H9 (cell line): ENCODE results near the gene NECAP2. TPM values are rescaled to one million over a fixed set of nuclear protein-coding genes. Genes with fewer than 3 reads are reported as not detected.
"Not testable (repeated sequence)": the region's sequence is repeated elsewhere in the genome, so short reads cannot be mapped to it uniquely, and the experiment has no call there.

Experiments used
- DNase-seq: peaks from one replicate; pipeline ENCODE4 v3.0.0-alpha.2; 2017
- H2AFZ ChIP-seq: one replicate; pipeline ENCODE4 v1.6.1; 2013; ENCODE audit warnings: mild to moderate bottlenecking, low read length, control low read depth, moderate library complexity
- H2AK5ac ChIP-seq: 2 replicates; pipeline ENCODE4 v1.6.1; 2013; ENCODE audit warnings: low read length, control low read depth, mixed read lengths; ENCODE audit not compliant: insufficient read length
- H2BK120ac ChIP-seq: one replicate; pipeline ENCODE4 v1.6.1; 2013; ENCODE audit warnings: low read depth, mild to moderate bottlenecking, low read length, control low read depth, inconsistent platforms; ENCODE audit not compliant: poor library complexity, severe bottlenecking
- H2BK12ac ChIP-seq: 2 replicates; pipeline ENCODE4 v1.6.1; 2013; ENCODE audit warnings: low read length, control low read depth, mixed read lengths, low read depth; ENCODE audit not compliant: insufficient read length
- H2BK15ac ChIP-seq: 2 replicates; pipeline ENCODE4 v1.6.1; 2013; ENCODE audit warnings: low read depth, low read length, control low read depth
- H2BK20ac ChIP-seq: one replicate; pipeline ENCODE4 v1.6.1; 2013; ENCODE audit warnings: low read depth, mild to moderate bottlenecking, low read length, control low read depth, inconsistent platforms; ENCODE audit not compliant: poor library complexity, severe bottlenecking
- H2BK5ac ChIP-seq: 2 replicates; pipeline ENCODE4 v1.6.1; 2013; ENCODE audit warnings: low read length, control low read depth, mixed read lengths; ENCODE audit not compliant: insufficient read length
- H3K14ac ChIP-seq: 2 replicates; pipeline ENCODE4 v1.6.1; 2013; ENCODE audit warnings: low read length, control low read depth; ENCODE audit not compliant: insufficient read depth
- H3K18ac ChIP-seq: 2 replicates; pipeline ENCODE4 v1.6.1; 2013; ENCODE audit warnings: low read depth, mild to moderate bottlenecking, mixed read lengths, low read length, control low read depth; ENCODE audit not compliant: insufficient read length
- H3K23ac ChIP-seq: 2 replicates; pipeline ENCODE4 v1.6.1; 2013; ENCODE audit warnings: low read length, control low read depth, mixed read lengths, low read depth; ENCODE audit not compliant: insufficient read length
- H3K23me2 ChIP-seq: 2 replicates; pipeline ENCODE4 v1.6.1; 2013; ENCODE audit warnings: low read depth, mild to moderate bottlenecking, mixed read lengths, low read length, control low read depth; ENCODE audit not compliant: insufficient read length, poor library complexity, severe bottlenecking
- H3K27ac ChIP-seq: 2 replicates; pipeline ENCODE4 v1.5.1; 2013; ENCODE audit warnings: low read length, control low read depth, mixed read lengths, low read depth; ENCODE audit not compliant: insufficient read length
- H3K27me3 ChIP-seq: 2 replicates; pipeline ENCODE4 v1.6.1; 2013; ENCODE audit warnings: low read length, control low read depth, inconsistent platforms; ENCODE audit not compliant: insufficient read depth
- H3K4ac ChIP-seq: 2 replicates; pipeline ENCODE4 v1.6.1; 2013; ENCODE audit warnings: low read depth, mild to moderate bottlenecking, control low read depth, inconsistent platforms, low read length, moderate library complexity
- H3K4me1 ChIP-seq: 2 replicates; pipeline ENCODE4 v1.6.1; 2013; ENCODE audit warnings: low read length, control low read depth, inconsistent platforms; ENCODE audit not compliant: insufficient read depth
- H3K4me2 ChIP-seq: 2 replicates; pipeline ENCODE4 v1.6.1; 2013; ENCODE audit warnings: low read length, control low read depth, mixed read lengths; ENCODE audit not compliant: insufficient read length, insufficient read depth
- H3K56ac ChIP-seq: 2 replicates; pipeline ENCODE4 v1.6.1; 2013; ENCODE audit warnings: low read depth, mild to moderate bottlenecking, mixed read lengths, low read length, control low read depth; ENCODE audit not compliant: insufficient read length
- H3K79me1 ChIP-seq: 2 replicates; pipeline ENCODE4 v1.6.1; 2013; ENCODE audit warnings: low read depth, mild to moderate bottlenecking, moderate library complexity, low read length, control low read depth, inconsistent platforms; ENCODE audit not compliant: insufficient read depth, poor library complexity, severe bottlenecking
- H3K79me2 ChIP-seq: 2 replicates; pipeline ENCODE4 v1.6.1; 2013; ENCODE audit warnings: low read length, control low read depth, inconsistent platforms; ENCODE audit not compliant: insufficient read depth
- H3K9ac ChIP-seq: 2 replicates; pipeline ENCODE4 v1.6.1; 2013; ENCODE audit warnings: low read length, control low read depth, mixed read lengths; ENCODE audit not compliant: insufficient read length; ENCODE audit errors: extremely low read depth
- H3K9me3 ChIP-seq: one replicate; pipeline ENCODE4 v1.6.1; 2013; ENCODE audit warnings: low read depth, low read length, inconsistent platforms; ENCODE audit not compliant: control insufficient read depth
- H3T11ph ChIP-seq: one replicate; pipeline ENCODE4 v1.6.1; 2013; ENCODE audit warnings: mild to moderate bottlenecking, low read length, control low read depth, inconsistent platforms
- H4K20me1 ChIP-seq: one replicate; pipeline ENCODE4 v1.6.1; 2013; ENCODE audit not compliant: control insufficient read depth, insufficient read length, insufficient read depth
- H4K5ac ChIP-seq: 2 replicates; pipeline ENCODE4 v1.6.1; 2013; ENCODE audit warnings: low read depth, mild to moderate bottlenecking, mixed read lengths, low read length, control low read depth; ENCODE audit not compliant: insufficient read length
- H4K8ac ChIP-seq: replicated peaks from 2 replicates; pipeline ENCODE4 v1.6.1; 2013; ENCODE audit warnings: low read length, control low read depth, mixed read lengths, low read depth; ENCODE audit not compliant: insufficient read length
- H4K91ac ChIP-seq: 2 replicates; pipeline ENCODE4 v1.6.1; 2013; ENCODE audit warnings: low read depth, mild to moderate bottlenecking, moderate library complexity, mixed read lengths, low read length, control low read depth; ENCODE audit not compliant: insufficient read length
- H3K27ac Mint-ChIP-seq, 3 experiments: 2 replicates in 2 of 3; 3 replicates in 1 of 3; pipeline ENCODE4 v1.8.0; 2020 to 2021; ENCODE audit warnings: mixed read lengths in 3 of 3, mild to moderate bottlenecking in 1 of 3, moderate library complexity in 1 of 3
- H3K27me3 Mint-ChIP-seq: 2 replicates; pipeline ENCODE4 v1.8.0; 2021; ENCODE audit warnings: low read depth, mild to moderate bottlenecking, moderate library complexity, mixed read lengths
- H3K36me3 Mint-ChIP-seq, 3 experiments: 2 replicates in 2 of 3; 3 replicates in 1 of 3; pipeline ENCODE4 v1.8.0; 2020 to 2021; ENCODE audit warnings: low read depth in 3 of 3, mixed read lengths in 3 of 3; ENCODE audit not compliant: insufficient read depth in 1 of 3
- H3K4me1 Mint-ChIP-seq, 2 experiments: 2 replicates each; pipeline ENCODE4 v1.8.0; 2020; ENCODE audit warnings: mixed read lengths in 2 of 2
- H3K4me3 Mint-ChIP-seq, 2 experiments: 2 replicates in 1 of 2; 3 replicates in 1 of 2; pipeline ENCODE4 v1.8.0; 2020 to 2021; ENCODE audit warnings: mild to moderate bottlenecking in 2 of 2, mixed read lengths in 2 of 2, moderate library complexity in 1 of 2
- H3K9me3 Mint-ChIP-seq, 2 experiments: 2 replicates in 1 of 2; 3 replicates in 1 of 2; pipeline ENCODE4 v1.8.0; 2020; ENCODE audit warnings: mild to moderate bottlenecking in 2 of 2, mixed read lengths in 2 of 2, moderate library complexity in 1 of 2
- WGBS: extraction: QIAGEN DNeasy Blood & Tissue Kit; methylation state at CpG from one replicate; pipeline ENCODE4 v1.1.7; 2013; ENCODE audit warnings: missing lambda C conversion rate, low lambda C conversion rate, mixed read lengths; ENCODE audit not compliant: insufficient read length; ENCODE audit errors: extremely low coverage; 5-methylcytosine and 5-hydroxymethylcytosine counted together
- total RNA-seq: library from RNA; stranded (reverse); gene quantifications from 2 replicates; pipeline ENCODE4 v1.2.1, GENCODE V29; 2021

NECAP2 gene
- total RNA-seq, 1 experiment from 2014 or later = 33.2 TPM

DNA sequence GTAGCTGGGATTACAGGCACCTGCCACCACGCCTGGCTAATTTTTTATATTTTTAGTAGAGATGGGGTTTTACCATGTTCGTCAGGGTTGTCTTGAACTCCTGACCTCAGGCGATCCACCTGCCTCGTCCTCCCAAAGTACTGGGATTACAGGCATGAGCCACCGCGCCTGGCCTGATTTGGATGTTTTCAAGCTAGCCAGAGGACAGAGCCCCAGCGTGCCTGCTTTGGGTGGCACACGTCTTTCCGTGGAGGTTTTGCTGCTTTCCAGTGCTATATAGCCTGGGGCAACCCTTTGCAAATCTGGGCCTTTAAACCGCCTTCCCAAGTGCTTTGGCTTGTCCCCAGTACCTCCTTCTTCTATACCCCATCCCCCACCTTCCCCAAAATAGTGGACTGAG lies 15.6 kb downstream of the NECAP2 start:
- H3K9me3 Mint-ChIP-seq, H3K79me2 ChIP-seq: not testable (repeated sequence)

More for the DNA sequence above, 15.6 kb downstream of the NECAP2 start:
- not testable (repeated sequence) for H3K4me1 Mint-ChIP-seq, H2BK20ac ChIP-seq, H3K14ac ChIP-seq, H3K56ac ChIP-seq, H3K4me2 ChIP-seq, H3K9ac ChIP-seq, H2BK5ac ChIP-seq, H3K79me1 ChIP-seq, H4K91ac ChIP-seq, H3K4me3 Mint-ChIP-seq, H2BK12ac ChIP-seq, H4K5ac ChIP-seq, H2AK5ac ChIP-seq, H3K27ac Mint-ChIP-seq, H3K27me3 ChIP-seq, H4K20me1 ChIP-seq, H3K9me3 ChIP-seq, H3K23me2 ChIP-seq, H2AFZ ChIP-seq, DNase-seq, H3K4me1 ChIP-seq, H2BK15ac ChIP-seq, H3K27ac ChIP-seq, H3K4ac ChIP-seq, H2BK120ac ChIP-seq, H4K8ac ChIP-seq, H3K18ac ChIP-seq, H3K23ac ChIP-seq, H3T11ph ChIP-seq, H3K27me3 Mint-ChIP-seq
- no CpG with 5 or more reads among the region's 10 CpGs for whole genome bisulfite sequencing
- H3K36me3 Mint-ChIP-seq = peaks cover 18 to 74% (median 59%) of the 10 kb centered on the region in 3 experiments
